ENCODE measurements around the gene LBP.
A peak's percentile ranks its signal among the peaks of the same experiment; 100 is the strongest.
"Not testable (repeated sequence)": the region's sequence is repeated elsewhere in the genome, so short reads cannot be mapped to it uniquely, and the experiment has no call there.

Gene LBP

GRCh38 chr20:38395751-38396395 is 49.6 kb downstream of the LBP start:
- DNase-seq (ENCODE audit: low spot score) = not testable (repeated sequence)

DNA sequence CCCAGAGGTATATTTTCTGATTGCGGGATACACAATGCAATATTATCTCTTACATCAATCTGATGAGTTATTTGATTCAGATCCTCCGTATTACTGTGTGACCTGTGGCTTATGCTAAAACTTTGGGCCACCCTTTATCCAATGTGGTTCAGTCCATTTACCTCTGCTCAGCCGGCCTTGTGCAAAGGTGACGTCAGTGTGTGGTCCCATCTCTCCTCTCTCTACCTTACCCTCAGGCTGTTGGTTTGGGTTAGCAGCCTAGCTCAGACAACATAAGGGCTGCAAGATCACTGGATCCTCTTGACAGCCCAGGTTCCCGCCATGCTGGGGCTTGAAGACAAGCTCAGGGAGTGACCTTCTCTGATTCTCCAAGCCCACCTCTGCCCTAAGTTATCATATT is 55.8 kb downstream of the LBP start:
- DNase-seq (ENCODE audit: low spot score) = no peak

- no peak for DNase-seq (ENCODE audit: low spot score)
Measured at GRCh38 chr20:38402816-38403215, 56.5 kb downstream of the LBP start.

- DNase-seq (ENCODE audit: low spot score) = no peak
Measured at GRCh38 chr20:38404016-38404415, 57.7 kb downstream of the LBP start.

DNA sequence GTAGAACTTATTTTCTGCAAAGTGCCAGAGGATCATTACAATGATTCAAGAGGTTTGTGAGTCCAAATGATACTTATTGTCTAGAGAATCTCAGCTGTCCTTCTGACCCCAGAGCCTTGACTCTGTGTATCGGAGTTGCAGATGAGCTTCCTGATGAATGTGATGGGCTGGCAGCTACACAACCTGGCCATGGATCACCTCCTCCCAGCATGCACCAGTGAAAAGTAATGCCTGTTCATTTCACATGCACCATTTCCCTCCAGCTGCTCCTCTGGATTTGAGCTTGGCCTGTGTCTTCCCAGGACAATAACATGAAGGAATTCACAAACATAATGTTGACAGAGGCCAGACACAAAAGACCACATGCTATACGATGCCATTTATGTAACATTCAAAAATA is 58.9 kb downstream of the LBP start:
- no peak for DNase-seq (ENCODE audit: low spot score)

GRCh38 chr20:38406476-38406875 is 60.2 kb downstream of the LBP start:
- peak; percentile 13 for DNase-seq (ENCODE audit: low spot score)

DNA sequence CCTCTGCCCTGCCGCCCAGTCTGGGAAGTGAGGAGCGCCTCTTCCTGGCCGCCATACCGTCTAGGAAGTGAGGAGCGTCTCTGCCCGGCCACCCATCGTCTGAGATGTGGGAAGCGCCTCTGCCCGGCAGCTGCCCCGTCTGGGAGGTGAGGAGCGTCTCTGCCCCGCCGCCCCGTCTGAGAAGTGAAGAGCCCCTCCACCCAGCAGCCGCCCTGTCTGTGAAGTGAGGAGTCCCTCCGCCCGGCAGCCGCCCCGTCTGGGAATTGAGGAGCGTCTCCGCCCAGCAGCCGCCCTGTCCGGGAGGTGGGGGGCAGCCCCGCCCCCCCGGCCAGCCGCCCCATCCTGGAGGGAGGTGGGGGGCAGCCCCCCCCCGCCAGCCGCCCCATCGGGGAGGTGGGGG is 61.0 kb downstream of the LBP start:
- no peak for DNase-seq (ENCODE audit: low spot score)

DNA sequence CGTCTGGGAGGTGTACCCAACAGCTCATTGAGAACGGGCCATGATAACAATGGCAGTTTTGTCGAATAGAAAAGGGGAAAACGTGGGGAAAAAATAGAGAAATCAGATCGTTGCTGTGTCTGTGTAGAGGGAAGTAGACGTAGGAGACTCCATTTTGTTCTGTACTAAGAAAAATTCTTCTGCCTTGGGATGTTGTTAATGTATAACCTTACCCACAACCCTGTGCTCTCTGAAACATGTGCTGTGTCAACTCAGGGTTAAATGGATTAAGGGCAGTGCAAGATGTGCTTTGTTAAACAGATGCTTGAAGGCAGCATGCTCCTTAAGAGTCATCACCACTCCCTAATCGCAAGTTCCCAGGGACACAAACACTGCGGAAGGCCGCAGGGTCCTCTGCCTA is 61.5 kb downstream of the LBP start:
- not testable (repeated sequence) for DNase-seq (ENCODE audit: low spot score)

DNA sequence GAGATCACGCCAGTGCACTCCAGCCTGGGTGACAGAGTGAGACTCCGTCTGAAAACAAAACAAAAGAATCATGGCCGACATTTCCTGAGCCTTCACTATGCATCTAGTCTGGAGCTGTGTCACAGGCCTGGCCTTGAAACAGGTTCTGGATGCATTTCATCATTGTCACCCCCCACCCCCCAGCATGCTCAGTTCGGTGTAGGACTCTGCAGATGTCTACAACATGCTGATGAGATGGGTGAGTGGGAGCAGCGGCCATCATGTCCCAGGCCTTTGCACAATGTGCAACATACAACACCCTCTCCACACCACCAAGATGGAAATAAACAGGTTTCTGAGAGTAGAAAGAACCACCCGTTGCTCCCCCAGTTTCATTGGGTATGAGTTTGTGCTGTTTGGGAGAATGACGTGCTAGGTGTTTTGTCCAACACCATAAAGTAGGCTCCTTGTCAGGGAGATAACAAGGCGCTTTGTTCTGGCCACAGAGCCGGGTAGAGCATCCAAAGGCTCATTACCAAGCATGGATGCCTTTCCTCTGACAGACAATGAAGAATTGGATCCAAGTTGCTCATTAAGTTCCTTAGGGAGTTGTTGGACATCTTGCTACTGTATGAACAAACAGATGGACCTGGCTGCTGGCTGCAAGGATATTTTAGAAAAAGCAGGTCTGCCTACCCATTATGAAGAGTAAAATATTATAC is 66.7 kb downstream of the LBP start:
- peak; percentile 45 for DNase-seq (ENCODE audit: low spot score)

GRCh38 chr20:38414769-38415450 is 68.6 kb downstream of the LBP start:
- no peak for DNase-seq (ENCODE audit: low spot score)

DNA sequence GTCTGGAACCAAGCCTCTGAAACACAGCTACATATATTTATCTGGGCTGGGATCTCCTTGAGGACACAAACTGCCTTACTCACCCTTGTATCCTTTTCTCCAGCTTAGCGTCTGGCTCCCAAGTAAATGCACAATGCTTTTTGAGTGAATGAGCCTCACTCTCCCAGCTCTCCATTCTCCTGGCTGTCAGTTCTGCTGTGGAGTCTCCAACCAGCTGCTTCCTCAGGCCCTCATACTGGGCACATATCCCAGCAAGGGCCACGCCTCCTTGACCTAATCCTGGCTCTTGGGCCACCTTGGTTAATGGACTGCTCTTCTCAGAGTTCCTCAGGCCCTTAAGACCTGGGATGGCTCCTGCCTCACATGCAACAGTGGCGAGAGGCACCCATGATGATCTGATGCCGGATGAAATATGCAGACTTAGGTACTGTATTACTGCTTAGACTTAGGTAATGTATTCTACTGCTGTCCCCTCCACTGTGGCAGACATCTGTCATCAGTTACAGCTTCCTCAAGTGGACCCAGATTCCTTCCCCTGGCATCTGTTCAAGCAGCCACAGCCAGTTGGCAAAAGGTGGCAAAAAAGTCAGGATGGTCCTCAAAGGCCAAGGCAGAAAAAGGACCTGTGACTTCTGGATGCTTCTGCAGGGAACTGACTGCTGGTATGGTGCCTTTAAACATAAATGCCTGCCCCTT is 72.4 kb downstream of the LBP start:
- DNase-seq (ENCODE audit: low spot score) = no peak

- DNase-seq (ENCODE audit: low spot score) = no peak
Measured at GRCh38 chr20:38420388-38421085, 74.3 kb downstream of the LBP start.

GRCh38 chr20:38421915-38422314 is 75.6 kb downstream of the LBP start:
- no peak for DNase-seq (ENCODE audit: low spot score)

DNA sequence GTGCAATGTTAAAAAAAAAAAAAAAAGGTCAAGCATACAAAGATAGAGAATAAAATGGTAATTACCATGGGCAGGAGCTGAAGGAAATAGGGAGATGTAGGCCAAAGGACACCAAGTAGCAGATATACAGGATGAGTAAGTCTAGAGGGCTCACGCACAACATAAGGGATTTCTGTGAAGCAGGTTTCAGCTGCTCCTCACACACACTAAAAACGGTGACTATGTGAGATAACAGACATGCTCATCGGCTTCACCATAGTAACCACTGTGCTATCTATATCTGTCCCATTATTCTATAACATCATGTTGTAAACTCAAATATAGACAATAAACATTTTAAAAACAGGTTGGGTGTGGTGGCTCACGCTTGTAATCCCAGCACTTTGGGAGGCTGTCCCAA is 77.3 kb downstream of the LBP start:
- no peak for DNase-seq (ENCODE audit: low spot score)

- no peak for DNase-seq (ENCODE audit: low spot score)
Measured at GRCh38 chr20:38424401-38424800, 78.1 kb downstream of the LBP start.

DNA sequence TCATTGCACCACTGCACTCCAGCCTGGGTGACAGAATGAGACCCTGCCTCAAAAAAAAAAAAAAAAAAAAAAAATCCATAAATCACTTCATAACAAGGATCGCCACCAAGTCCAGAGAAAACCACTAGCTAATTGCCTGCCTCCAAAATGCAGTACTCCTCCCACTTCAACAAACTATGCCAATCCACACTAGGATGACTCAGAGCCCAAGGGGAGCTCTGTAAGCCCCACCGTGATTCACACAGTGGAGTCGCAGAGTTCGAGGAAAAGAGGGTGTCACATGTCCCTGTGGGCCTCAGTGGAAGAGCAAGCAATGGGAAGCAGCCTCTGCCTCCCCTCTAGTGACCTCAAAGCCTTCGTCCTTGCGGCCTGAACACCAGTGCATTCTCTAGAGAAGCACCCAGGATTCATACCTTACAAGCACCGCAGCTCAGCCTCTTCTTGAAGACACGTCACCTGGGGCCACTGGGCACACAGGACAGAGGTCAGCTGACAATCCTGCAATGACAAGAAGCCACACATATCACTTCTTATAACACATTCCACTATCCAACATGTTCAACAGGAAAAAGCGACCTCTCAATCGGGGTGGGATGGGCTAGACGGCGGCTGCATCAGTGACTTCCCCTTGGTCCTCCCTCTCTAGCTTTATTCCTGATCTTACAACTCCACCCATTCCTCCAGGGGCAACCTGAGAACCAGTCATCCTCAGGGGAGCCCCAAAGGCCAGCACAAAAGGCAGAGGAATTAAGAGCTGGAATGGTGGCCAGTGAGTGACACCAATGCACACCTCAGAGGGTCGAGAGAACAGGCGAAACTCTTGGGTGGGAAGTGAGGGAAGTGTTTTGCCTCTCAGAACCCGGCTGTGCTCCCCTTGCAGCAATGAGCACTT is 80.0 kb downstream of the LBP start:
- no peak for DNase-seq (ENCODE audit: low spot score)
